ENCODE results near the gene HERC2. TPM values are rescaled to one million over a fixed set of nuclear protein-coding genes. Genes with fewer than 3 reads are reported as not detected.

HERC2 gene
- total and polyA plus RNA-seq, 4 experiments from 2014 or later: 3.4 to 55.1 (median 28.9) TPM

GRCh38 chr15:28109626-28110455, 212.1 kb downstream of the HERC2 start:
- peaks cover 4% of the 10 kb centered on the region for H3K27me3 ChIP-seq (ENCODE audit: insufficient read depth, low read length)
- CTCF ChIA-PET (ENCODE audit: partially characterized antibody): interaction anchor here (1.1 to 4.8 kb wide), 4 partner anchors 13 to 100 kb away, joined by 3 to 44 read pairs (median 22); partner anchors contain the start of gene OCA2
- no peak for DNase-seq
- Mint-ChIP-seq H3K27ac (no peak overlapping the region), H3K27me3 (peaks cover 1 to 4% of the 10 kb centered on the region in 2 donors), H3K4me3 (peak overlapping the region in 1 of 8 donors; percentile 0), H3K36me3 (peaks cover 21 to 26% of the 10 kb centered on the region in 2 donors), H3K9me3 (no peaks in the 10 kb centered on the region), H3K4me1 (peaks cover 8 to 13% (median 11%) of the 10 kb centered on the region in 4 donors)
- H3K4me3 ChIP-seq (ENCODE audit: low read length in 2 of 2): no peak overlapping the region
- peaks cover 16% of the 10 kb centered on the region for H3K4me1 ChIP-seq (ENCODE audit: insufficient read depth, low read length)
- intact Hi-C loops (cut with micrococcal nuclease): no loop called here
- no peaks in the 10 kb centered on the region for H3K9me3 ChIP-seq (ENCODE audit: control insufficient read depth in 1 of 2, low read length in 2 of 2)
- POLR2A ChIA-PET (ENCODE audit: partially characterized antibody): interaction anchor here (1.2 kb wide), 1 partner anchor 12 kb away, joined by 7 read pairs; no protein-coding TSS in a partner anchor
- no peak overlapping the region for H3K27ac ChIP-seq (ENCODE audit: low read depth, low read length)
- H3K36me3 ChIP-seq (ENCODE audit: insufficient read depth, low read length): peaks cover 23% of the 10 kb centered on the region

- Mint-ChIP-seq H3K36me3 (peaks cover 11 to 15% of the 10 kb centered on the region in 2 donors), H3K4me1 (peaks cover 8 to 13% (median 12%) of the 10 kb centered on the region in 4 donors), H3K4me3 (peak overlapping the region; percentile 63 to 94 (median 86)), H3K9me3 (peaks cover 0 to 2% (median 0%) of the 10 kb centered on the region in 8 donors), H3K27ac (peak overlapping the region in 3 of 7 donors; percentile 24 to 76 (median 48)), H3K27me3 (peaks cover 3 to 12% of the 10 kb centered on the region in 2 donors)
- ChIA-PET POLR2A (ENCODE audit: partially characterized antibody) (interaction anchor here (0.8 to 2.4 kb wide), 10 partner anchors 9 to 44 kb away, joined by 3 to 76 read pairs (median 4); partner anchors contain the start of gene OCA2), CTCF (ENCODE audit: partially characterized antibody) (interaction anchor here (0.7 to 4.8 kb wide), 8 partner anchors 8 to 830 kb away, joined by 3 to 44 read pairs (median 6); partner anchors contain the start of gene OCA2)
- H3K4me3 ChIP-seq (ENCODE audit: low read length in 2 of 2): peak overlapping the region in 1 of 2 donors; percentile 68
- H3K36me3 ChIP-seq (ENCODE audit: insufficient read depth, low read length): peaks cover 7% of the 10 kb centered on the region
- H3K4me1 ChIP-seq (ENCODE audit: insufficient read depth, low read length): peaks cover 16% of the 10 kb centered on the region
- no peak overlapping the region for H3K27ac ChIP-seq (ENCODE audit: low read depth, low read length)
- intact Hi-C loops (cut with micrococcal nuclease): no loop called here
- H3K9me3 ChIP-seq (ENCODE audit: control insufficient read depth in 1 of 2, low read length in 2 of 2): no peaks in the 10 kb centered on the region
- H3K27me3 ChIP-seq (ENCODE audit: insufficient read depth, low read length): peaks cover 4% of the 10 kb centered on the region
- DNase-seq: peak in 1 of 5 donors; percentile 19
Measured at GRCh38 chr15:28107904-28108275, 214.1 kb downstream of the HERC2 start.

GRCh38 chr15:28107111-28107903, 214.7 kb downstream of the HERC2 start:
- Mint-ChIP-seq H3K9me3 (peaks cover 0 to 2% (median 0%) of the 10 kb centered on the region in 8 donors), H3K27me3 (peaks cover 3 to 12% of the 10 kb centered on the region in 2 donors), H3K27ac (peak overlapping the region in 6 of 7 donors; percentile 48 to 88 (median 62)), H3K36me3 (peaks cover 11 to 12% of the 10 kb centered on the region in 2 donors), H3K4me3 (peak overlapping the region; percentile 85 to 94 (median 89)), H3K4me1 (peaks cover 8 to 13% (median 12%) of the 10 kb centered on the region in 4 donors)
- intact Hi-C loops (cut with micrococcal nuclease): no loop called here
- Histone ChIP-seq H3K27ac (ENCODE audit: low read depth, low read length) (no peak overlapping the region), H3K4me3 (ENCODE audit: low read length in 2 of 2) (peak overlapping the region; percentile 29 to 68), H3K4me1 (ENCODE audit: insufficient read depth, low read length) (peaks cover 16% of the 10 kb centered on the region), H3K36me3 (ENCODE audit: insufficient read depth, low read length) (peaks cover 4% of the 10 kb centered on the region), H3K27me3 (ENCODE audit: insufficient read depth, low read length) (peaks cover 4% of the 10 kb centered on the region), H3K9me3 (ENCODE audit: control insufficient read depth in 1 of 2, low read length in 2 of 2) (no peaks in the 10 kb centered on the region)
- ChIA-PET CTCF (ENCODE audit: partially characterized antibody) (interaction anchor here (0.7 to 4.8 kb wide), 8 partner anchors 9 to 831 kb away, joined by 3 to 44 read pairs (median 6); partner anchors contain the start of gene OCA2), POLR2A (ENCODE audit: partially characterized antibody) (interaction anchor here (0.8 to 2.4 kb wide), 11 partner anchors 8 to 44 kb away, joined by 3 to 76 read pairs (median 4); partner anchors contain the start of gene OCA2)
- peak in 2 of 5 donors; percentile 31 to 34 for DNase-seq

- H3K4me1 ChIP-seq (ENCODE audit: insufficient read depth, low read length): peaks cover 16% of the 10 kb centered on the region
- peaks cover 3% of the 10 kb centered on the region in 2 donors for H3K36me3 Mint-ChIP-seq
- intact Hi-C loops (cut with micrococcal nuclease): no loop called here
- no peaks in the 10 kb centered on the region for H3K9me3 ChIP-seq (ENCODE audit: control insufficient read depth in 1 of 2, low read length in 2 of 2)
- H3K36me3 ChIP-seq (ENCODE audit: insufficient read depth, low read length): no peaks in the 10 kb centered on the region
- peaks cover 4% of the 10 kb centered on the region for H3K27me3 ChIP-seq (ENCODE audit: insufficient read depth, low read length)
- H3K27me3 Mint-ChIP-seq: peaks cover 4 to 12% of the 10 kb centered on the region in 2 donors
- no peak overlapping the region for H3K27ac ChIP-seq (ENCODE audit: low read depth, low read length)
- CTCF ChIA-PET (ENCODE audit: partially characterized antibody): interaction anchor here (1.3 to 4.8 kb wide), 7 partner anchors 9 to 46 kb away, joined by 3 to 44 read pairs (median 7); partner anchors contain the start of gene OCA2
- H3K27ac Mint-ChIP-seq: no peak overlapping the region
- H3K4me1 Mint-ChIP-seq: peaks cover 8 to 13% (median 12%) of the 10 kb centered on the region in 4 donors
- peak overlapping the region; percentile 33 to 86 (median 79) for H3K4me3 Mint-ChIP-seq
- peak overlapping the region; percentile 29 to 68 for H3K4me3 ChIP-seq (ENCODE audit: low read length in 2 of 2)
- POLR2A ChIA-PET (ENCODE audit: partially characterized antibody): interaction anchor here (0.8 to 2.4 kb wide), 5 partner anchors 9 to 29 kb away, joined by 3 to 76 read pairs (median 5); partner anchors contain the start of gene OCA2
- DNase-seq: peak in 3 of 5 donors; percentile 20 to 55 (median 30)
- peaks cover 0 to 2% (median 0%) of the 10 kb centered on the region in 8 donors for H3K9me3 Mint-ChIP-seq
Measured at GRCh38 chr15:28106294-28107110, 215.5 kb downstream of the HERC2 start.

GRCh38 chr15:28105793-28106192, 216.2 kb downstream of the HERC2 start:
- H3K36me3 ChIP-seq (ENCODE audit: insufficient read depth, low read length): no peaks in the 10 kb centered on the region
- POLR2A ChIA-PET (ENCODE audit: partially characterized antibody): no interaction called here
- no peaks in the 10 kb centered on the region for H3K9me3 ChIP-seq (ENCODE audit: control insufficient read depth in 1 of 2, low read length in 2 of 2)
- peaks cover 0 to 2% (median 0%) of the 10 kb centered on the region in 8 donors for H3K9me3 Mint-ChIP-seq
- peaks cover 8 to 13% (median 12%) of the 10 kb centered on the region in 4 donors for H3K4me1 Mint-ChIP-seq
- H3K4me3 ChIP-seq (ENCODE audit: low read length in 2 of 2): no peak overlapping the region
- CTCF ChIA-PET (ENCODE audit: partially characterized antibody): no interaction called here
- peaks cover 4% of the 10 kb centered on the region for H3K27me3 ChIP-seq (ENCODE audit: insufficient read depth, low read length)
- no peaks in the 10 kb centered on the region for H3K36me3 Mint-ChIP-seq
- intact Hi-C loops (cut with micrococcal nuclease): no loop called here
- no peak overlapping the region for H3K27ac ChIP-seq (ENCODE audit: low read depth, low read length)
- H3K27ac Mint-ChIP-seq: peak overlapping the region in 3 of 7 donors; percentile 55 to 75 (median 64)
- H3K4me3 Mint-ChIP-seq: peak overlapping the region; percentile 33 to 86 (median 79)
- H3K27me3 Mint-ChIP-seq: peaks cover 7 to 12% of the 10 kb centered on the region in 2 donors
- H3K4me1 ChIP-seq (ENCODE audit: insufficient read depth, low read length): peaks cover 16% of the 10 kb centered on the region
- no peak for DNase-seq

GRCh38 chr15:28105224-28105791, 216.7 kb downstream of the HERC2 start:
- H3K36me3 ChIP-seq (ENCODE audit: insufficient read depth, low read length): no peaks in the 10 kb centered on the region
- peaks cover 8 to 15% (median 13%) of the 10 kb centered on the region in 4 donors for H3K4me1 Mint-ChIP-seq
- peaks cover 0 to 2% (median 0%) of the 10 kb centered on the region in 8 donors for H3K9me3 Mint-ChIP-seq
- intact Hi-C loops (cut with micrococcal nuclease): no loop called here
- peak overlapping the region in 7 of 8 donors; percentile 18 to 86 (median 81) for H3K4me3 Mint-ChIP-seq
- H3K27me3 ChIP-seq (ENCODE audit: insufficient read depth, low read length): peaks cover 4% of the 10 kb centered on the region
- POLR2A ChIA-PET (ENCODE audit: partially characterized antibody): no interaction called here
- H3K27ac Mint-ChIP-seq: peak overlapping the region in 1 of 7 donors; percentile 55
- H3K4me3 ChIP-seq (ENCODE audit: low read length in 2 of 2): no peak overlapping the region
- no peaks in the 10 kb centered on the region for H3K9me3 ChIP-seq (ENCODE audit: control insufficient read depth in 1 of 2, low read length in 2 of 2)
- H3K36me3 Mint-ChIP-seq: no peaks in the 10 kb centered on the region
- CTCF ChIA-PET (ENCODE audit: partially characterized antibody): no interaction called here
- H3K4me1 ChIP-seq (ENCODE audit: insufficient read depth, low read length): peaks cover 16% of the 10 kb centered on the region
- no peak for DNase-seq
- no peak overlapping the region for H3K27ac ChIP-seq (ENCODE audit: low read depth, low read length)
- H3K27me3 Mint-ChIP-seq: peaks cover 10 to 13% of the 10 kb centered on the region in 2 donors
